NCI-H2107 (cell line): ENCODE results near the gene CEP112.
"Not testable (repeated sequence)": the region's sequence is repeated elsewhere in the genome, so short reads cannot be mapped to it uniquely, and the experiment has no call there.

Source experiments
- DNase-seq: peaks from one replicate; lab custom pipeline; 2025; lab: John Stamatoyannopoulos, UW

Gene CEP112

DNA sequence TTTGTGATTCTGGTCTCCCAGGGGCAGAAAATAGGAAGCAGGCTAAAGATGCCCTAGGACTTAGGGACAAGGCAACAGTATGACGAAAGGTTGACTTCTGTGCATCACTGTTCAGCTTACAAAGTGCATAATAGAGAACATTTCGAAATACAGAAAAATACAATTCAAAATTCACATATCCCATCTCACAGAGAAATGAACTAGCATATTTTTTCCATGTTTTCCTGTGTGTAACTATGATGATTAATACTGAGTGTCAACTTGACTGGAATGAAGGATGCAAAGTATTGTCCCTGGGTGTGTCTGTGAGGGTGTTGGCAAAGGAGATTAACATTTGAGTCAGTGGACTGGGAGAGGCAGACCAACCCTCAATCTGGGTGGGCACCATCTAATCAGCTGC, 365.4 kb downstream of the CEP112 start:
- DNase-seq: not testable (repeated sequence)

DNA sequence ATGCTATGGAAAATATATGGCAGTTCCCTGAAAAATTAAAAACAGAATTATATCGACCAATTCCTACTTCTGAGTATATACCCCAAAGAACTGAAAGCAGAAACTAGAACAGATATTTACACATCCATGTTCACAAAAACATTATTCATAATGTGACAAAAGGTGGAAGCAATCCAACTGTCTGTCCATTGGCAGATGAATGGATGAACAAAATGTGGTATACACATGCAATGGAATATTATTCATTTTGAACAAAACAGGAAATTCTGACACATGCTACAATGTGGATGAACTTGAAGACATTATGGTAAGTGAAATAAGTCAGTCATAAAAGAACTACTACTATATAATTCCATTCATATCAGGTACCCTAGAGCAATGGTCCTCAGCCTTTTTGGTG, 367.0 kb downstream of the CEP112 start:
- DNase-seq: no peak

DNA sequence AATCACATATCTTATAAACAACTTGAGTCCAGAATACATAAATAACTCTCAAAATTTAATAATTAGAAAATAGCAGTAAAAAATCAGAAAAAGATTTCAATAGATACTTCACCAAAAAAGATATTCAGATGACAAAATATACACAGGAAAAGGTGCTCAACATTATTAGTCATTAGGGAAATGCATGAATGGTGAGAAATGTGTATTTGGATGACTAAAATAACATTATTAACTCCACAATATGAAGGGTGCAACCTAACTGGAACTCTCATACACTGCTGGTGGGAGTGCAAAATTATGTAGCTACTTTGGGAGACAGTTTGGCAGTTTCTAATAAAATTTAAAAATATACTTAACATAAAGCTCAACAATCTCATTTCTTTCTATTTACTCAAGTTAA, 368.2 kb downstream of the CEP112 start:
- DNase-seq: no peak

DNA sequence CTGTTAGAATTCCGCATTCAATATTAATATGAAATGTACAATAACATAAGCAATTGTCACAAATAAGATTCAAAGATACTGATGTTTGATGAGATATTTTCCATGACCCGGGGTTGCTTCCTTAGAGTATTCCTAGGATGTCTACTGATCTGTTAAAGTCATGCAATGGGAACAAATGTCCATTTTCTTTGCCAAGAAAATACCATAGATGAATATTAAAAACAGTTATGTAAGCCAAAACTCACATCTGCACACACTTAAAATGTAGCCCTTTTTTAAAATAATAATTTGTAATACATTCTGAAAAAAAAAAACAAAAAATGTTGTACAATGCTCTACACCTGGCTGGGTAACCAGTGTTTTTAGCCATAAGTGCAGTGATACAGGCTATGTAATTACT, 371.1 kb downstream of the CEP112 start:
- DNase-seq: no peak

DNA sequence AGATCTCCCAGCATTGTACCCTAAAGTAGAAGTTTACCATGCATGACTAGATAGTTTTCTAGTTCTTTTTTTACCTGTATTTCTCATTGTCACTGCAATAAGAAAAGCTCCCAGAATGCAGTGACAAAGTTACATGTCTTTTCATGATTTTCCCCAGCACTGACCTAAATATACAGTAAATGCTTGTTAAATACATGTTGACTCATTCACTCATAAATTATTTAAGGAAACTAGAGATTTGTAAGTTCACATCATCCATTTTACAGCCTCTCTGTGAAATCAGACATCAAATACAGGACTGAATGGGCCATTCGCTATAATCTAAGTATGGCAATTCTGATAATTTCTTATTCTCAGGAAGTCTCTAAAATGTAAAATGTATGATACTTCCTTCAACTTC, 371.6 kb downstream of the CEP112 start:
- DNase-seq: no peak

DNA sequence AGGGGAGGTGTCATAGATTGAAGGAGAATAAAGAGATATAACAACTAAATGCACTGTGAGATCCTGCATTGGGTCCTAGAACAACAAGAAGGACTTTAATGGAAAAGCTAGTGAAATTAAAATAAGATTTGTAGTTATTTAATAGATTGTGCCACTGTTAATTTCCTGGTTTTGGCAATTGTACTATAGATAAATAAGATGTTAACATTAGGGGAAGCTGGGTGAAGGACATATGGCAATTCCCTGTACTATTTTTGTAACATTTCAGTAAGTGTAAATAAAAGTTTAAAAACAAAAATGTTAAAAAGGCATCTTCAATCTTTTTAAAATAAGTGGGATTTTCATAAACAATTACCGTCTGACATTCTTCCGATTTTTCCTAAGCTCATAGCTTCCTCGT, 372.1 kb downstream of the CEP112 start:
- no peak for DNase-seq

DNA sequence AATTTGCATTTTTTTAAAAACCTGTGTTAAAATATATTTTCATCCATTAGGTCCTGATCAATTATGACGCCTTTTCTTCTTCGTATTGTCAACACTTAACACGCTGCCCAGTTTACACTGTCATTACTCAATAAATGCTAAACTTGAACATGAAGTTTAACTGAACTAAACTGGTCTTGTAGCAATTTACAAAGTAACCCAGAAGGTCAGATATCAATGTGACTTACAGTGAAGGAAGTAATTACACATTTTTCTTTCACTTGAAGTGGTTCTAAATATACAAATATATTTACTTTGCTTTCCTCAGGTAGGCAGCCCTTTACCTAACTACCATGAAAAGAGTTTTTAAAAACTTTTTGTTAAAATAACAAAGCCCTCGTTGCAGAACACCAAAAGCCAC, 374.0 kb downstream of the CEP112 start:
- no peak for DNase-seq

DNA sequence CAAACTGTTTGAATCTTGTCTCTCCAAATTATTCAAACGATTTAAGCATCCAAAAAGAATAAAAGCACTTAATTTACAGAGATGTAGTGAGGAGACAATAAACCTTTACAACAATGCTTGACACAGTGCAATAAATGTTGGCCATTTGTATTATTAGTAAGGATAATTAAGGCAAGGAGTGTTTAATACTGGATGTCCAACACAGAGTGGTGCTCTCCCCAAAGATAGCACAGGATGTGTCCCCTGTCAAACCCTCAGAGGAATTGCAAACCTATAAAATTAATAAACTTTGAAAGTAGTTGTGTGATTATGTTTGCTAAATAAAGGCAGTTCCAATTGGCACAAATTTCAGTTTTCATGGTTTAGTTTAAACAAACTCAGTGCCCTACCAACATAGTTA, 377.5 kb downstream of the CEP112 start:
- DNase-seq: no peak

DNA sequence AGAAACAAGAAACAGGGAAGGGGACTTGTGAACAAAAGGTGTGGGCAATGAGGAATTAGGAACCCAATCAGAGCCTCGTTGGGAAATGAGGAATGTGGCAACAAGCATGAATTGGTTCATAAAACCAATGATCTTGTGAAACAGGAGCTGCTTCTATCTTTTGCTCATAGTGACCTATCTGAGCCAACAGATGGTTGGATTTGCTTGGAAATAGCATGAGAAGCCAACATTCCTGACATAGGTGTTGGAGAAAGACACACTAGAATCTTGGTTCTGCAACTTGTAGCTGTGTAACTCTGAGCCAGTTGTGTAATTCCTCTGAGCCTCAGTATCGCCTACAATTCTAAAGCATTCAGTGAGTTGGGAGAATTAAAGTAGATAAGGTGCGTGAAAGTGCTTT, 378.6 kb downstream of the CEP112 start:
- DNase-seq: no peak

DNA sequence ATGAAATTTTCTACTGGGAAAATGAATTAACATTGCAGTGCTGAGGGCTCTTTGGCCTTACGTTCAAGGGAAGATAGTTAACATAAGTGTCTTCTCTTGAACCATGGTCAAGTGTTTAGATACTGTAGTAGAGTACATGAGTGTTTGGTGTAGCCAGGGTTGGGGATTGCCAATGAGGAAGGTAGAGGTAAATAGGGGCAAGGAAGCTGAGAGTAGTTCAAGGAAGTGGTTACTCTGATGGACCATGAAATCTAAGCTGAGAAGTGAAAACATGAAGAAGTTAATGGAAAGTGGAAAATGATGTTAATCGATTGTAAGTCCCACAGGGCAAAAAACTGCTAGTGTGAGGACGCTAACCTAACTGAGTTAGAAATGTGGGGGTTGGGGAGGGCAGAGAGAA, 380.9 kb downstream of the CEP112 start:
- DNase-seq: no peak

DNA sequence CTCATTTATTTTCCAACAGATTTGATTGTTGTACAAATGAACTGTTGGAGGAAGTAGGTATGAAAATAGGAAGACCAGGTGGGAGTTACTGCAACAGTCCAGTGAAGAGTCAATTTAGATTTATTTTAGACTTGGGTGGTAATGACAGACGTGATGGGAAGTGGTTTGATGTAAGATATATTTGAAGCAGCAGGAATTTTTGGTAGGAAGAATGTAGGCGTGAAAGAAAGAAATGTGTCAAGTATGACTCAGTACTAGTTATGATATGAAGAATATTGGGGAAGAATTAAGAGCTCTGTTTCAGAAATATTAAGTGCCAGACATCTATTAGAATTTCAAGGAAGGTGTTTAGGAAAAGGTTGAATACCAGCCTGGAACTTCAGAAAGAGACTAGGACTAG, 382.6 kb downstream of the CEP112 start:
- no peak for DNase-seq

DNA sequence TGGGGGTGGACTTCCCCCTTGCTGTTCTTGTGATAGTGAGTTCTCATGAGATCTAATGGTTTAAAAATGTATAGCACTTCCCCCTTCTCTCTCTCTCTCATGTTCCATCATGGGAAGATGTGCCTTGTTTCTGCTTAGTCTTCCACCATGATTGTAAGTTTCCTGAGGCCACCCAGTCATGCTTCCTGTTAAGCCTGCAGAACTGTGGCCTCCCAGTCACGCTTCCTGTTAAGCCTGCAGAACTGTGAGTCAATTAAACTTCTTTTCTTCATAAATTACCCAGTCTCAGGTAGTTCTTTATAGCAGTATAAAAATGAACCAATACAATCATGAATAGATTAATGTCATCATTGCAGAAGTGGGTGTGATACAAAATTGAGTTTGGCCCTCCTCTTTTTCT, 383.4 kb downstream of the CEP112 start:
- not testable (repeated sequence) for DNase-seq

DNA sequence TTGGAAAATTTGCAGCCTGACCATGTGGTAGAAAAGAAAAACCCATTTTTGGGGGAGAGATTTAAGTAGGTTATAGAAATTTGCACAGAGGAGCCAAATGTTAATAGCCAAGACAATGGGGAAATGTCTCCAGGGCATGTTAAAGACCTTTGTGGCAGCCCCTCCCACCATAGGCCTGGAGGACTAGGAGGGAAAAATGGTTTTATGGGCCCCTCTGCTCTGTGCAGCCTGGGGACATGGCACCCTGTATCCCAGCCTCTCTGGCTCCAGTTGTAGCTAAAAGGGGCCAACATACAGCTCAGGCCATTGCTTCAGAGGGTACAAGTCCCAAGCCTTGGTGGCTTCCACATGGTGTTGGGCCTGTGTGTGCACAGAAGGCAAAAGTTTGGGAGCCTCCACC, 384.6 kb downstream of the CEP112 start:
- no peak for DNase-seq

DNA sequence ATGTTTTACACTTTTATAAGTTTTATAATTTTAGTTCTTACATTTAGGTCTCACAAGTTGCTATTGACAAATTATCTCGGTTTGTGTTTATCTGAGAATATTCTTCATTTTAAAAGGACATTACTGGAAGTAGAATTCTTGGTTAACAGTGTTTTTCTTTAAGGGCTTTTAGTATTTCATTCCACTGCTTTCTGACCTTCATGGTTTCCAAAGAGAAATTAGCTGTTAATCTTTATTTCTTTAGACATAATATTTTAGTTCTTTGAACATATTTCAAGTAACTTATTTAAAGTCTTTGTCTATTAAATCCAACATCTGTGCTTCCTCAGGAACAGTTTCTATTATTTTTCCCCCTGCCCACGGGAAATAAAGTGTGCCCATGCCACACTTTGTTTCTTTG, 390.4 kb downstream of the CEP112 start:
- no peak for DNase-seq

DNA sequence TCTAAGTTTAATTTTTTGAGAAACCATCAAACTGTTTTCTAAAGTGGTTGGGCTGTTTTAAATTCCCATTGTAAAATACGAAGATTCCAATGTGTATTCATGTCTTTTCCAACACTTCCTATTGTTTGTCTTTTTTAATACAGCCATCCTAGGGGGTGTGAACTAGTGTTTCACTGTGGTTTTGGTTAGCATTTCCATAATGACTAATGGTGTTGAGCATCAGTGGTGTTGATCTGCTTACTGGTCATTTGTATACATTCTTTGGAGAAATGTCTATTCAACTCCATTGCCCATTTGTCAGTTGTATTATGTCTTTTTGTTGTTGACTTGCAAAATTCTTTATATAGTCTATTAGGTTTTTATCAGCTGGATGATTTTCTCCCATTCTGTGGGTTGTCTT, 391.3 kb downstream of the CEP112 start:
- DNase-seq: no peak

DNA sequence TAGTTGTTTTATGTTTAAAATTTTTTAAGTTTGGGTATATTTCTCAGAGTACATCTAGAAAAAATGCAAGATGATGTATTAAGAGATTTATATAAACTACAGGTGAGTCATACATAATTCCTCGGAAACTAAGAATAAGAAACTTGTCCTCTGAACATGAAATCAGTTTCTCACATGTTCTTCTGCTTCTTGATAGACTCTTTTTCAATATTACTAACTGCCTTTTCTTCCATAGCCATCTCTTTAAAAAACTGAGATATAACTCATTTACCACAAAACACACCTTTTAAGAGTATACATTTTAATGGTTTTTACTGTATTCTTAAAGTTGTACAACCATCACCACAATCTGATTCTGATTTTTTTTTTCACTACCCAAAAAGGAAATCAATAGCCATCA, 392.1 kb downstream of the CEP112 start:
- DNase-seq: no peak

DNA sequence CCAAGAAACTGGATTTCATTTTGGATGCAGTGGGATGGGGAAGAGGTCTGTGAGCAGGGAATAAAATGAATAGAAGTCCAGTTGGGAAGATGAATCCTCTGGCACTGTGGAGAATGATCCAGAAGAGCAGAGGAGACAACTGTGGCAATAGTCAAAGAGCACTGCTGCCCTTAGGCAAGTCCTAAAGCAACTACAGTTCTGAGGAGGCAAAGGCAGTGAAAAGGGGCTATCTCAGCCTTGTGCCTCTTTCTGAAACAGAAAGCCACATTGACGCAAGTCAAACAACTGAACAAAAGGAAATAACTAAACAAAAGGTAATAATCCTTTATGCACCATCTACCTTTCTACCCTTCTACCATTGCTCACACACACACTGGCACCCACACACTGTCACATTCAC, 392.5 kb downstream of the CEP112 start:
- no peak for DNase-seq

DNA sequence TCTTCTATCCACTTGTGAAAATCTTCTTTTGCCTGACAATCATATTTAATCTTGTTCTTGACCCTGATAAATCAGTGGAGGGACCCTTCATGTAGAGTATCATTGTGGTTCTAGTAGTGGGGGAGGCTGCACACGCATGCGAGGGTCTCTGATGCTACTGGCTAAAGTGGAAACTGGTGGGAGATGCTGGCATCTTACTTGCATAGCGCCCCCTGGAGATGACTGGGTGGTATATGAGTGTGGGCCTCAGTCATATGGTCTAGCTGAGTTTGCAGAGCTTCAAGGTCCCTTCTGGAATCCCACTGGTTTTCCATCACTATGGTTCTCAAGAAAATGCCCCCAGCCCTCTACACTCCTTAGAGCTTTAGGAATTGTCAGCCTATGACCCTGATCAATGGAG, 394.1 kb downstream of the CEP112 start:
- DNase-seq: no peak

DNA sequence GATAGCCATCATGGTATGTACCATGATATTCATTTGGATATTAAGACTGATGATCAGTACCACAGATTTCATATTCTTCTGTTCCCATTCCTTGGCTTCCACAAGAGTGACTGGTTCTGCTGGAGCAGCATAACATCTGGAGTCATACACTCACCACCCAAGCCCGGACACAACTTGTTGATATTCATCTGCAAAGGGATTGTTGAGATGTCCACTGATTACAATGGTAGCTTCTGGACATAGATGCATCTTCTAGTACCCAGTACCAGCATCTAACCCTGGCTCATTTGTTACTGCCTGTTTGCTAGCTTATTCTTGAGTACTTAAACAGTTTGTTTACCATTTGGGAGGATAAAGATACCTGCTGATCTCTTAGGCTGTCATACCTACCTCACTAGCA, 394.8 kb downstream of the CEP112 start:
- DNase-seq: no peak

DNA sequence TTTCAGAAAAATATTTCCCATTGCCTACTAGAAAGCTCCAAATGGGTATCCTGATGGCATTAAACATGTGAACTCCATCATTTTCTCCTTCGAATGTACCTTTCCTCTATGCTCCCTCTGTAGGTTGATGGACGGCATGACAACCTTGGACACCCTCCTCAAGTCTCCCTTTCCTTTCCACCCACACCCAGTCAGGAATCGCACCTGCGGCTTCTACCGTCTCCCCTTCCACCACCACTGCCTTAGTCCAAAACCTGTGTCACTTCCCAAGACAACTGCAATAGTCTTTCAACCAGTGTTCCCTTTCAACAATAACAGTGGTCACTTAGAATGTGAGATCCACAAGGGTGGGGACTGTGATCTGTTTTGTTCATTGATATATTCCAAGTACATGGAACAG, 397.4 kb downstream of the CEP112 start:
- DNase-seq: no peak

DNA sequence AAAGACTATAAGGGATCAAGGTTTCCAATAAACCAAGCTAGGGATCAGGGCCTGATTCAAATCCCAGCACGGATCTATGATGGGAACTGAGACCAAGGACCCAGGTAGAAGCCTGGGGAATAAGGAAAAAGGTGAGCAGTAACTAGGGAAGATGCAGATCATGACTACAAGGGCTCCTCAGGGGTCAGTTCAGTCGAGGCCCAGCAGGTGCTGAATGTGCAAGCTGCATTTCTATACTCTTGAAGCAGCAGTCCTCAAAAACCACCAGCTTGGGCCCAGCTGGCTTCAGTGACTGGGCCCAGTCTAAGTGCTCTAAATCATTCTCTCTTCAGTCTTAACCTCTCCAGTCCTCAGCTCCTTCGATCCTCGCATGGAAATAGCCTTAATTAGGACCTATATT, 401.7 kb downstream of the CEP112 start:
- DNase-seq: no peak

DNA sequence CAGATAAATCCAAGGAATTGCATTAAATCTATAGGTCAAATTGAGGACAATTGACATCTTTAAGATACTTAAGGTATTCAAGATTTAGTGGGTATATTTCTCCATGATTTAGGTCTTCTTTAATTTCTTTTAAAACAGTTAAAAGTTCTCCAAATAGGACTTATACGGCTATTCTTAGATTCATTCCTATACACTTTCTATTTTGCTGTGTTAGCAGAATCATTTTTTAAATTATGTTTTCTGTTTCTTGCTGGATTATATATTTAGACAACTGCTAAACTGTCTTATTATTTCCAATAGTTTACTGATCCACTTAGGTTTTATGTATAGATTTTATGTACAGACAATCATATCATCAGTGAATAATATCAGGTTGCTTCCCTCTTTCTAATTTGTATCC, 404.4 kb downstream of the CEP112 start:
- DNase-seq: no peak

DNA sequence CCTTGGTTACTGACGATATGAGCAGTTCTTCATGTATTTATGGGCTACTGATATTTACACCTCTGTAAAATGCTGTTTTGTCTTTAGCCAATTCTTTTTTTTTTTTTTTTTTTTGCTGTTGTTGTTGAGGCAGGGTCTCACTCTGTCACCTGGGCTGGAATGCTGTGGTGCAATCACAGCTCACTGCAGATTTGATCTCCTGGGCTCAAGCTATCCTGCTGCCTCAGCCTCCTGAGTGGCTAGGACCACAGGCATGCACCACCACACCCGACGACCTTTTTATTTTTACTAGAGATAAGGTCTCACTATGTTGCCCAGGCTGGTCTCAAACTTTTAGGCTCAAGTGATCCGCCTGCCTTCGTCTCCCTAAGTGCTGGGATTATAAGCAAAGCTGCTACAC, 405.5 kb downstream of the CEP112 start:
- DNase-seq: no peak

DNA sequence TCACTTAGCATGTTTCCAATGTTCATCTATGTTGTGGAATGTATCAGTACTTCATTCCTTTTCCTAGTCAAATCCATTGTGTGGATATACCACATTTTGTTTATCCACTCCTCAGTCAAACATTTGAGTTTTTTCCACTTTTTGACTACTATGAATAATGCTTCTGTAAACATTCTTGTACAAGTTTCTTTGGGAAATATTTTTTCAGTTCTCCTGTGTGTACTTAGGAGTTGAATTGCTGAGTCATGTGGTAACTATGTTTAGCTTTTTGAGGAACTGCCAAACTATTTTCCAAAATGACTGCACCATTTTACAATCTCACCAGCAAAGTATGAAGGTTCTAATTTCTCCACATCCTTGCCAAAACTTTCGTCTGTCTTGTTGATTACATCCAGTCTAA, 406.8 kb downstream of the CEP112 start:
- DNase-seq: no peak

DNA sequence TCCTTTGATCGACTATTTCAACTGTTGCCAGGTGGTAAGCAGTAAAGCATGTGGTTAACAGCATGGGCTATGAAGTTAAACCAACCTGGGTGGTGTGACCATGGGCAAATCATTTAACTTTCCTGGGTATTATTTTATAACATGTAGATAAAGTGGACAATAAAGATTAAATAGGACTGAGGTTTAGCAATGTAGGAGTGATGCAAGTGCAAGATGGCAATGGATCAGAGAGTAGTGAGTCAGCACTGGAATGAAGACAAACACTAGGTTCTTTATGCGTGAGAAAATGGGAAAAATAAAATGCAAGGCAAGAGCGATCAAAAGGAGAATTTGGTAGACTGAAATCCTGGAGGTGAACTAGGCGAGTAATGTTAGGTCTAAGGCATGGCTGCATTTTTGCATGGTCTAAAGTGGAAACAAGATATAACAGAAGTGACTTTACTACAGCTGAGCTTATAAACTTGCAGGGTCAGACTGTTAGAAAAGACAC, 408.0 kb downstream of the CEP112 start:
- DNase-seq: no peak
